Neuron (in vitro differentiated cells): Measurements from ENCODE around the gene PELI3.

Source experiments
- H2AFZ ChIP-seq: one replicate; pipeline ENCODE4 v1.6.1; 2013; ENCODE audit warnings: low read depth, mild to moderate bottlenecking, inconsistent platforms, low read length, moderate library complexity
- H3K27me3 ChIP-seq: one replicate; pipeline ENCODE4 v1.6.1; 2013; ENCODE audit warnings: low read length; ENCODE audit not compliant: insufficient read depth
- H3K36me3 ChIP-seq: one replicate; pipeline ENCODE4 v1.6.1; 2013; ENCODE audit warnings: low read length; ENCODE audit not compliant: insufficient read depth
- H3K4me1 ChIP-seq: one replicate; pipeline ENCODE4 v1.6.1; 2013; ENCODE audit warnings: low read length; ENCODE audit not compliant: insufficient read depth
- H3K4me3 ChIP-seq: 2 replicates; pipeline ENCODE4 v1.5.1; 2013; ENCODE audit warnings: mild to moderate bottlenecking, low read length, moderate library complexity
- H3K9me3 ChIP-seq: one replicate; pipeline ENCODE4 v1.6.1; 2013; ENCODE audit warnings: low read length

PELI3 gene

DNA sequence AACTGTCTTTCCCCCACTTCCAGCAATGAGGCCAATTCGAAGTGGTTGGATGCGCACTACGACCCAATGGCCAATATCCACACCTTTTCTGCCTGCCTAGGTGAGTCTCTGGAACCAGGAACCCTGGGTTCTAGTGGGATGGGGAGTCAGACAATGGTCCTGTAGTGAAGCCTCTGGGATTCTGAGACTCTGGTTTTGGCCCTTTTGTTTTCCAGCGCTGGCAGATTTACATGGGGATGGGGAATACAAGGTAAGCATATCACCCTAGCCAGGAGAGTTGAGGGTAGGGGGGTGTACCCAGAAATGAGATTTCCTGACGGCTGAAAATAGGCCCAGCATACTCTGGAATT lies 44.3 kb downstream of the PELI3 start:
- H3K9me3 ChIP-seq, result no peaks in the 10 kb centered on the region
- peak overlapping the region; percentile 88 for H3K4me3 ChIP-seq
- H2AFZ ChIP-seq, result peak overlapping the region; percentile 78
- peaks cover 4% of the 10 kb centered on the region for H3K4me1 ChIP-seq
- H3K27me3 ChIP-seq, result no peaks in the 10 kb centered on the region
- H3K36me3 ChIP-seq, result peaks cover 38% of the 10 kb centered on the region

GRCh38 chr11:66523611-66524010 lies 56.9 kb downstream of the PELI3 start:
- Histone ChIP-seq H3K9me3 (no peaks in the 10 kb centered on the region), H3K4me3 (no peak overlapping the region), H2AFZ (no peak overlapping the region), H3K4me1 (no peaks in the 10 kb centered on the region), H3K36me3 (peaks cover 46% of the 10 kb centered on the region), H3K27me3 (no peaks in the 10 kb centered on the region)

DNA sequence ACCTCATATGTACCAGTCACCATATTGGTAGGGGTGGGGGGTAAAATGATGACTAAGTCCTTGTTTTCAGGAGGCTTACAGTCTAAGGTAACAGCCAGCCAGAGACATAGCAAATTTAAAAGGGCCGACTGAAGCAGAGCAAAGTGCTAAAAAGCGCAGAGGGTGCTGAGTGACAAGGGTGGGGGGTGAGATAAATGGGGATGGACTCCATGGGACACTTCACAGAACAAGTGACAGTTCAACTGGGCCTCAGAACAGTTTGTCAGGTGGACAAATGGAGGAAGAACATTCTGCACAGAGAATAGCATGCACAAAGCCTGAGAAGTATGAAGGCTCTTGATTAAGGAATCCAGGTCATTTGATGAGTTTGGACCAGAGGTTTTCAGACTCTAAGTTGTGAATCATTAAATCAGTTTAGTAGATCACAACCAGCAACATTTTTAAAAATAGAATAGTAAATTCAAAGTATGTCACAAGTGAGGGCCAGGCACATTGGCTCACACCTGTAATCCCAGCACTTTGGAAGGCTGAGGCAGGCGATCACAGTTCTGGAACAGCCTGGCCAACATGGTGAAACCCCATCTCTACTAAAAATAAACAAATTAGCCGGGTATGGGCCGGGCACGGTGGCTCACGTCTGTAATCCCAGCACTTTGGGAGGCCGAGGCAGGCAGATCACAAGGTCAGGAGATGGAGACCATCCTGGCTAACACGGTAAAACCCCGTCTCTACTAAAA lies 57.8 kb downstream of the PELI3 start:
- Histone ChIP-seq H3K4me3 (no peak overlapping the region), H3K36me3 (peaks cover 44% of the 10 kb centered on the region), H2AFZ (no peak overlapping the region), H3K9me3 (no peaks in the 10 kb centered on the region), H3K27me3 (no peaks in the 10 kb centered on the region), H3K4me1 (no peaks in the 10 kb centered on the region)
